H1 (cell line): ENCODE data around the gene HSD17B1. TPM values are rescaled to one million over a fixed set of nuclear protein-coding genes. Genes with fewer than 3 reads are reported as not detected.

Experiments
- BCL11A ChIP-seq, 2 experiments: IDR thresholded peaks; one replicate each; pipeline ENCODE4 v1.6.1; 2011; ENCODE audit warnings: low read depth in 2 of 2, low read length in 2 of 2, mild to moderate bottlenecking in 2 of 2
- POLR2A ChIP-seq, 2 experiments: IDR thresholded peaks; 1 replicate in 1 of 2; 2 replicates in 1 of 2; pipeline ENCODE4 v1.6.1; 2011; ENCODE audit warnings: low read depth in 2 of 2, low read length in 2 of 2, mild to moderate bottlenecking in 2 of 2; ENCODE audit errors: control extremely low read depth in 1 of 2
- POLR2AphosphoS5 ChIP-seq: IDR thresholded peaks from 2 replicates; pipeline ENCODE4 v1.6.1; 2011; ENCODE audit warnings: low read depth, low read length
- polyA plus RNA-seq, 7 experiments: library from polyadenylated mRNA; depleted of rRNA in 3 of 7; stranded (reverse) in 5 of 7; unstranded in 2 of 7; fragments of >200 nt in 5 of 7; fragments of 200-250 nt in 2 of 7; gene quantifications; 1 replicate in 5 of 7; 2 replicates in 1 of 7; 4 replicates in 1 of 7; pipeline versions ENCODE4 v1.2.1 to v1.2.3, GENCODE V29; 2011 to 2013; ENCODE audit warnings: missing spikeins in 2 of 7, mixed read lengths in 2 of 7
- total RNA-seq: library from RNA; stranded (reverse); fragmentation: NEBNext Ultra II Directional; extraction: Animal tissue kit (Norgen Biotek cat#: 25700); gene quantifications from 2 replicates; pipeline ENCODE4 v1.2.1, GENCODE V29; 2021
- TF ChIP-seq, protein P1 (sequence below), 3 experiments: IDR thresholded peaks; 1 replicate in 2 of 3; 2 replicates in 1 of 3; pipeline versions ENCODE4 v1.5.1 to v1.6.1; 2011; ENCODE audit warnings: low read length in 3 of 3, mild to moderate bottlenecking in 3 of 3, inconsistent platforms in 2 of 3, low read depth in 1 of 3, moderate library complexity in 1 of 3; ENCODE audit not compliant: insufficient read depth in 1 of 3; ENCODE audit errors: control extremely low read depth in 1 of 3

The HSD17B1 gene
- total and polyA plus RNA-seq, 2 of the 8 experiments (the other 6 are each of a cell fraction or from before 2014, with no cell fraction given) = 0.88 to 1.0 TPM

- TF ChIP-seq POLR2AphosphoS5 (no peak), BCL11A (IDR thresholded peaks at IDR 0.05; ENCODE audit: low read depth in 2 of 2, low read length in 2 of 2) (no peak), POLR2A (IDR thresholded peaks at IDR 0.05; ENCODE audit: control extremely low read depth in 1 of 2, low read depth in 2 of 2, low read length in 2 of 2) (no peak)
- TF ChIP-seq, protein P1, sequence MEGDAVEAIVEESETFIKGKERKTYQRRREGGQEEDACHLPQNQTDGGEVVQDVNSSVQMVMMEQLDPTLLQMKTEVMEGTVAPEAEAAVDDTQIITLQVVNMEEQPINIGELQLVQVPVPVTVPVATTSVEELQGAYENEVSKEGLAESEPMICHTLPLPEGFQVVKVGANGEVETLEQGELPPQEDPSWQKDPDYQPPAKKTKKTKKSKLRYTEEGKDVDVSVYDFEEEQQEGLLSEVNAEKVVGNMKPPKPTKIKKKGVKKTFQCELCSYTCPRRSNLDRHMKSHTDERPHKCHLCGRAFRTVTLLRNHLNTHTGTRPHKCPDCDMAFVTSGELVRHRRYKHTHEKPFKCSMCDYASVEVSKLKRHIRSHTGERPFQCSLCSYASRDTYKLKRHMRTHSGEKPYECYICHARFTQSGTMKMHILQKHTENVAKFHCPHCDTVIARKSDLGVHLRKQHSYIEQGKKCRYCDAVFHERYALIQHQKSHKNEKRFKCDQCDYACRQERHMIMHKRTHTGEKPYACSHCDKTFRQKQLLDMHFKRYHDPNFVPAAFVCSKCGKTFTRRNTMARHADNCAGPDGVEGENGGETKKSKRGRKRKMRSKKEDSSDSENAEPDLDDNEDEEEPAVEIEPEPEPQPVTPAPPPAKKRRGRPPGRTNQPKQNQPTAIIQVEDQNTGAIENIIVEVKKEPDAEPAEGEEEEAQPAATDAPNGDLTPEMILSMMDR (IDR thresholded peaks at IDR 0.05; ENCODE audit: control extremely low read depth in 1 of 3, insufficient read depth in 1 of 3, low read depth in 1 of 3, low read length in 3 of 3) = no peak
Observed at GRCh38 chr17:42547001-42547461, 5.7 kb upstream of the HSD17B1 start (continued).
